PC-3 (cell line): ENCODE measurements around the gene RFC4. TPM values are rescaled to one million over a fixed set of nuclear protein-coding genes. Genes with fewer than 3 reads are reported as not detected.
A peak's percentile ranks its signal among the peaks of the same experiment; 100 is the strongest.

Source experiments
- ATAC-seq: fragments of 200-7000 bp; cut with Tn5 transposase; 2 replicates; pipeline ENCODE4 v1.9.1; 2020; ENCODE audit warnings: mild to moderate bottlenecking, moderate library complexity
- BruUV-seq: library from RNA; stranded (reverse); fragments of 400-500 nt; replicated peaks from 2 replicates; lab custom pipeline; 2021; lab: Mats Ljungman, UMichigan
- CTCF ChIA-PET: fragments of 300-600 bp; sonication (Branson Sonifier 250); formaldehyde crosslinking; loops from one replicate; lab custom pipeline; 2022; ENCODE audit warnings: antibody characterized with exemption; lab: Charles Lee
- POLR2A ChIA-PET: fragments of 300-600 bp; sonication (Branson Sonifier 250); formaldehyde crosslinking; loops from one replicate; lab custom pipeline; 2022; ENCODE audit warnings: antibody characterized with exemption; ENCODE audit not compliant: unreplicated experiment; lab: Charles Lee
- DNase-seq: peaks from one replicate; pipeline ENCODE4 v3.0.0-alpha.2; 2015
- H2AFZ ChIP-seq: fragments of 300-600 bp; sonication (generic); 2 replicates; pipeline ENCODE4 v1.6.0; 2016; ENCODE audit warnings: antibody characterized with exemption, low read length
- H3F3A ChIP-seq: fragments of 300-600 bp; sonication (generic); one replicate; pipeline ENCODE4 v1.6.0; 2017; ENCODE audit warnings: antibody characterized with exemption, low read length, control low read depth, mild to moderate bottlenecking; ENCODE audit not compliant: unreplicated experiment
- H3K27ac ChIP-seq: fragments of 300-600 bp; sonication (generic); 2 replicates; pipeline ENCODE4 v1.5.1; 2016; ENCODE audit warnings: mild to moderate bottlenecking, low read length
- H3K27me3 ChIP-seq: fragments of 300-600 bp; sonication (generic); 2 replicates; pipeline ENCODE4 v1.6.1; 2016; ENCODE audit warnings: low read length, mixed read lengths
- H3K36me3 ChIP-seq: fragments of 300-600 bp; sonication (generic); 2 replicates; pipeline ENCODE4 v1.6.1; 2016; ENCODE audit warnings: low read depth, mixed run types, low read length, mixed read lengths
- H3K4me1 ChIP-seq: fragments of 300-600 bp; sonication (generic); 2 replicates; pipeline ENCODE4 v1.5.1; 2016; ENCODE audit warnings: low read length; ENCODE audit not compliant: insufficient read depth
- H3K4me2 ChIP-seq: fragments of 300-600 bp; sonication (generic); 2 replicates; pipeline ENCODE4 v1.6.0; 2016; ENCODE audit warnings: low read length
- H3K4me3 ChIP-seq: fragments of 300-600 bp; sonication (generic); 2 replicates; pipeline ENCODE4 v1.5.1; 2016; ENCODE audit warnings: mild to moderate bottlenecking, low read length, mixed read lengths
- H3K79me2 ChIP-seq: fragments of 300-600 bp; sonication (generic); 2 replicates; pipeline ENCODE4 v1.6.1; 2017; ENCODE audit warnings: low read length, mixed read lengths
- H3K9ac ChIP-seq: fragments of 300-600 bp; sonication (generic); 2 replicates; pipeline ENCODE4 v1.6.0; 2016; ENCODE audit warnings: mild to moderate bottlenecking, low read length
- H3K9me2 ChIP-seq: fragments of 300-600 bp; sonication (generic); replicated peaks from 2 replicates; pipeline ENCODE4 v1.6.1; 2016; ENCODE audit warnings: mixed run types, low read length, mixed read lengths
- H3K9me3 ChIP-seq: fragments of 300-600 bp; sonication (generic); 2 replicates; pipeline ENCODE4 v1.6.1; 2016; ENCODE audit warnings: low read length, mixed read lengths
- H4K20me1 ChIP-seq: fragments of 300-600 bp; sonication (generic); 2 replicates; pipeline ENCODE4 v1.6.1; 2016; ENCODE audit warnings: low read length, mixed read lengths
- CTCF ChIP-seq: fragments of 300-600 bp; sonication (generic); conservative IDR thresholded peaks from 2 replicates; pipeline ENCODE4 v1.5.1; 2017; ENCODE audit warnings: antibody characterized with exemption, low read depth, mild to moderate bottlenecking, low read length
- EZH2 ChIP-seq: fragments of 300-600 bp; sonication (generic); IDR thresholded peaks from one replicate; pipeline ENCODE4 v1.6.1; 2017; ENCODE audit warnings: antibody characterized with exemption, mild to moderate bottlenecking, low read length; ENCODE audit not compliant: unreplicated experiment
- EZH2phosphoT487 ChIP-seq: fragments of 300-600 bp; sonication (generic); IDR thresholded peaks from 2 replicates; pipeline ENCODE4 v1.6.1; 2018; ENCODE audit warnings: mild to moderate bottlenecking, antibody characterized with exemption, low read length, borderline replicate concordance
- intact Hi-C: fragments of 100-400 bp; cut with micrococcal nuclease; formaldehyde crosslinking; loops from 2 replicates; pipeline ENCODE4 v1.9.0; 2023
- total RNA-seq: library from RNA; depleted of rRNA; stranded (reverse); fragments of >200 nt; gene quantifications from 2 replicates; pipeline ENCODE4 v1.2.3, GENCODE V29; 2014

RFC4 gene
- total RNA-seq, 1 experiment from 2014 or later = 73.0 TPM

- Histone ChIP-seq H3K27me3 (peaks cover 39% of the 10 kb centered on the region), H3K4me1 (peaks cover 9% of the 10 kb centered on the region; the same call in 1 of the 2 replicates), H3K79me2 (peaks cover 7% of the 10 kb centered on the region; the same call in 1 of the 2 replicates), H3K9ac (peak overlapping the region; percentile 92), H3K36me3 (no peaks in the 10 kb centered on the region), H4K20me1 (no peaks in the 10 kb centered on the region), H3K4me2 (peak overlapping the region; percentile 99), H2AFZ (peak overlapping the region; percentile 95), H3K9me3 (no peaks in the 10 kb centered on the region), H3K27ac (no peak overlapping the region), H3K9me2 (no peaks in the 10 kb centered on the region), H3K4me3 (peak overlapping the region; percentile 91), H3F3A (no peaks in the 10 kb centered on the region)
- DNase-seq = peak; percentile 92
- POLR2A ChIA-PET = interaction anchor here (0.6 to 1.1 kb wide), 3 partner anchors 70 to 211 kb away, joined by 4 to 5 read pairs (median 5); no protein-coding TSS in a partner anchor
- CTCF ChIA-PET = interaction anchor here (1.0 kb wide), 1 partner anchor 338 kb away, joined by 5 read pairs; no protein-coding TSS in a partner anchor
- intact Hi-C loops = no loop called here
- no TSS peak for BruUV-seq
- TF ChIP-seq EZH2phosphoT487 (no peak), CTCF (no peak), EZH2 (no peak)
- peak; percentile 90 for ATAC-seq
These were observed 20.9 kb upstream of the RFC4 start for GRCh38 chr3:186826976-186827857.

- Histone ChIP-seq H3K9me3 (no peaks in the 10 kb centered on the region), H3K27ac (no peak overlapping the region), H3K27me3 (peaks cover 32% of the 10 kb centered on the region), H2AFZ (peak overlapping the region; percentile 95; the same call in 1 of the 2 replicates), H3K79me2 (peaks cover 7% of the 10 kb centered on the region; the same call in 1 of the 2 replicates), H3K36me3 (no peaks in the 10 kb centered on the region), H3K4me1 (peaks cover 9% of the 10 kb centered on the region; the same call in 1 of the 2 replicates), H3K9ac (peak overlapping the region; percentile 92; the same call in 1 of the 2 replicates), H4K20me1 (no peaks in the 10 kb centered on the region), H3K9me2 (no peaks in the 10 kb centered on the region), H3K4me3 (peak overlapping the region; percentile 91), H3K4me2 (peak overlapping the region; percentile 99), H3F3A (no peaks in the 10 kb centered on the region)
- TF ChIP-seq EZH2phosphoT487 (no peak), CTCF (no peak), EZH2 (no peak)
- POLR2A ChIA-PET = no interaction called here
- intact Hi-C loops = no loop called here
- peak; percentile 21 for ATAC-seq
- CTCF ChIA-PET = no interaction called here
- no TSS peak for BruUV-seq
- no peak for DNase-seq
These were observed 20.2 kb upstream of the RFC4 start for GRCh38 chr3:186826410-186826975.
